GM15510 (cell line): ENCODE results near the gene BHMT.

Source experiments
- POLR2A ChIP-seq: IDR thresholded peaks from 3 replicates; pipeline ENCODE4 v1.6.1; 2011; ENCODE audit warnings: borderline replicate concordance; ENCODE audit not compliant: insufficient read length; ENCODE audit errors: extremely low read depth

The BHMT gene, protein sequence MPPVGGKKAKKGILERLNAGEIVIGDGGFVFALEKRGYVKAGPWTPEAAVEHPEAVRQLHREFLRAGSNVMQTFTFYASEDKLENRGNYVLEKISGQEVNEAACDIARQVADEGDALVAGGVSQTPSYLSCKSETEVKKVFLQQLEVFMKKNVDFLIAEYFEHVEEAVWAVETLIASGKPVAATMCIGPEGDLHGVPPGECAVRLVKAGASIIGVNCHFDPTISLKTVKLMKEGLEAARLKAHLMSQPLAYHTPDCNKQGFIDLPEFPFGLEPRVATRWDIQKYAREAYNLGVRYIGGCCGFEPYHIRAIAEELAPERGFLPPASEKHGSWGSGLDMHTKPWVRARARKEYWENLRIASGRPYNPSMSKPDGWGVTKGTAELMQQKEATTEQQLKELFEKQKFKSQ

DNA sequence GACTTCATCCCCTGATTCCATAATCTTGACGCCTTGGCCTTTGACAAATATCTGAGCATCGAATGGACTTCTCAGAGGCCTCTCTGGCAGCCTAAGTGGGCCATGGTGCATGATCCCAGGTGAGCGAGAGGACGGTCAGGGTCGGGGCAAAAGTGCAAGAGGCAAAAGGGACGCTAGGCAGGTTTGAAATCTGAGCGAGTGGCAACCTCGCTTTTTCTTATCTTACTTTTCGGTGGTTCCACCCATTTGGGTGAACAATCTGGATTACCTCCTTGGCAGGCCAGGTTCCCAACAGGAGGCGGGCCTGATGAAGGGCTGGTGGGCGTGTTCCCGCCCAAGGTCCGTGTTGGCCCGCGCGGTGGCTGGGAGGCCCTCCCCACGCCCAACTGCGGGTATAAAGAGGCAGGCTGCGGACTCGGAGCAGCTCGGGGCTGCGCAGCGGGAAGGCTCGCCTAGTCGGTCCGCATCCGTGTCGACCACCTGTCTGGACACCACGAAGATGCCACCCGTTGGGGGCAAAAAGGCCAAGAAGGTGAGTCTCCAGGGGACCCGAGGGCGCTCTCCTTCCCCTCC lies at the start of gene BHMT:
Gene BHMT (plus strand): TSS at position 423 of the 573 bp plus-strand sequence. CDS start 77 bp downstream, at position 500.
- TF ChIP-seq POLR2A, result no peak

DNA sequence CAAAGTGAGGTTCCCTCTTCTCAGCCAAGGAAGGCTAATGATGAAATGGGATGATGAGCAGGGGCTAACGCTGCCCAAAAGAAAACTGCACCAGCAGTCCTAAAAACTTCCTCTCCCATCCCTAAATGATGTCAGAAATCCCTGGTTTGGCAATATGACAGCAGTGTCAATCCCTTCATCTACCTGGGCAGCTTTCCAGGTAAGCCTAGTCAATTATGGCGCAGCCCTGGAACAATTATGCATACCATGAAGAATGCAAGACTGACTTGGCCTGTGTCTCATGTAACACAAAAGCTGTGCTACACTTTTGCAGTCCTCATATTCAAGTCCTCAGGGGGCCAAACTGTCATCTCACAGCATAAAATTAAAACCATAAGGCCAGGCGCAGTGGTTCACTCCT lies 49.2 kb upstream of the BHMT start:
- TF ChIP-seq POLR2A, result no peak

DNA sequence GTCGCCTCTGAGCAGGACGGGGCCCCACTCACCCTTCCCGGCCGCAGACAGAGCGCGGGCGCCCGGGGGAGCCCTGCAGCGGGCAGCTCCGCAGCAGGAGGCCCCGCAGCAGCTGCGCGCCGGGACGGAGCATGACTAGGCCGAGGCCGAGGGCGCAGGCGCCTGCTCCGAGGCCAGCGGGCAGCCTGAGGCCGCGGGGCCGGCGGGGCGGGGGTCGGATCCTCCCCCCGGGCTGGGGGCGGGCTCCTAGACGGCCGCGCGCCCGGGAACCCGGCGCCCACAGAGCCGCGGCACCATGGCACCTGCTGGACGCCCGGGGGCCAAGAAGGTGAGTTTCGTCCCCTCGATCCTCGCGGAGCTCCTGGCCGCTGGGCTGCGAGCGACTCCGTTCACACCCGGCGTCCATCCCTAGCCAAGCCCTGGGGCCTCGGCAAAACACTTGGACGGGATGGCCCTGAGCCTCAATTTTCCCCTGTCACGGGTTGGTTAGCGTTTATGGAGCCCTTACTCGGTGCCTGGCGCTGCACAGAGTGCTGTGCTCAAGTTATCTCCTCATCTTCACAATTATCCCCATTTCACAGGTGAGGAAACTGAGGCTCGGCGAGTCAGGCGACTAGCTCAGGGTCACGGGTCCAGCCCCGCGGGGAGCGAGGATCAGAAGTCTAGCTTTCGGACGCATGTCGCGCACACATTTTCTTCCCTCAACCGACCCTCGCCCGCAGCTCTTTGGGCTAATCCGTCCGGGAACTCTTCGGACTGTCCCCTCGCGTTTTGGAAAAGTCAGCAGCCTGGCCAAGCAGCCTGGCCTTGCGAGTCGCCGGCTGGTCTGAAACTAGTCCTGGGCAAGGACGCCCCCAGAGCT lies 41.9 kb upstream of the BHMT start, which contains the start of the genes BHMT2 and DMGDH:
Gene BHMT2 (plus strand): TSS at position 280 of the 862 bp plus-strand sequence. CDS start 16 bp downstream, at position 296.
Gene DMGDH (minus strand): TSS at position 187 of the 862 bp plus-strand sequence. CDS start 54 bp downstream, at position 133.
- no peak for TF ChIP-seq POLR2A

DNA sequence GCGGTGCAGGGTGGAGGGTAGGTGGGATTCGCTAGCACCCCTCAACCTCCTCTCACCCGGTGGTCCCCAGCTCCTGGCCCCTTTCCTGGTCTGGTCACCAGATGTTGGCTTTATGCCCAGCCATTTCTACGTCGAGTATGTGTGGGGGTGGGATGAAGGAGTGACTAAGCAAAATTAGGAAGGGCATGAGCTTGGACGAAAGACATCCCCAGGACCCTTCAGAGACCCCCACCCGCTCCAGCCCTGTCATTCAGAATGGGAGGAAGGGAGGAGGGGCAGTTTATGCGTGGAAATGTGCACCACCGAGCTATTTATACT lies 41.3 kb upstream of the BHMT start:
- no peak for TF ChIP-seq POLR2A

DNA sequence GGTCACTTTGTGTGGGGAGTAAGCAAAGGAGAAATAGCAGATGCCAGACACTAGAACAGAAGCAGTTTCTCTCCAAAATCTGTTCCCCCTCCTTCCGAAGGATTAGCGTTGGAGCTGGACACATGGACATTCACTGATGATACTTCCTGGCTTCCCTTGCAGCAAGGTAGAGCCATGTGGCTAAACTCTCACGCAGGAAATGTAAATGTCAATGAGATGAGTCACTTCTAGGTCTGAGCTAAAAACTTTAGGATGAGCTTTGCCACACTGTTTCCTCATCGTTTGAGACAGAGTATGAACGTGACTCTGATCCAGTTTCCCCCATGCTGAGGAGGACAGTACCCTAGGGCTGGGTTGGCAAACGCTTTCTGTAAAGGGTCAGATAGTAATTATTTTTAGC lies 37.0 kb upstream of the BHMT start:
- no peak for TF ChIP-seq POLR2A

DNA sequence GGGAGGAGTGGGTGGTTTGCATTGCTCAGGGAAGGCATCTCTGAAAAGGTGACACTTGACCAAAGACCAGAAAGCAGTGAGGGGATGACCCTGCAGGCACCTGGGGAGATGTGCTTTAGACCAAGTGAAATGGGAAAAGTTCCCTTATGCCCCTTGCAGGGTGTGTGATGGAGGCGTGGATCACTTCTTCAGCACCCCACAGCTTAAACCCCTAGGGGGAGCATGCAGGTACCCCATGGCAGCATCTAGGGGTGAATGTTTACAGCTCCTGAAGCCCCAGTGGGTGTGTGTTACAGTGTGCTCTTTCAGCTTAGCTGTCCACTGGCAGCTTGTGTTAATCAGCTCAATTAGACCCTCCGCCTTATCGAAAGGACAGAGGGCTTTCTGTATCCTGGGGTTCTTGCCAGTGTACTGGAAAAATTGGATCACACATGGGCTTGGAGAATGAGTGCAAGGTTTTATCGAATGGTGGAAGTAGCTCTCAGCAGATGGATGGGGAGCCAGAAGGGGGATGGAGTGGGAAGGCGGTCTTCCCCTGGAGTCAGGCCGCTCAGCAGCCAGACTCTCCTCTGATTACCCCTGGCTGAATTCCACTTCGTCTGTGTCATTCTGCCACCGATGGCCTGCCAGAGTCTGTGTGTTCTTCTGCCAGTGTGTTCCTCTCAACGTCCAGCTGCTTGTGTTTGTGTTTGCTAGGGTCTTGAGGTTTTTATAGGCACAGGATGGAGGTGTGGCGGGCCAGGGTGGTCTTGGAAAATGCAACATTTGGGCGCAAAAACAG lies 35.8 kb upstream of the BHMT start:
- no peak for TF ChIP-seq POLR2A

DNA sequence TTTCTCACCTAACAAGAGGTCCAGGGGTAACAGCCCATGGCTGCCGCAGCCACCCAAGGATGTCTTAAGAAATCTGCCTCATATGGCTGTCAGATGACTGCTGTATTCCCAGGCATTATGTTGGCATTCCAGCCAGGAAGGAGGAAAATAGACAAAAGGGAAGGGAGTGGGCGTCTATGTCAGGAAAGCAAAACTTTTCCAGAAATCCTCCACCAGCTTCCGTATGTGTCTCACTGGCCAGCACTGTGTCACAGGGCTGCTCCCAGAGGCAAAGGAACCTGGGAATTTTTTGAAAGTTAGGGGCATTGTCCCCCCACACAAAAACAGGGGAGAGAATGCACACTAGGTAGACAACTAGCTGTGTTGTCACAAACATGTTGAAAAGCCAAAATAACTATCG lies 34.8 kb upstream of the BHMT start:
- TF ChIP-seq POLR2A, result no peak

DNA sequence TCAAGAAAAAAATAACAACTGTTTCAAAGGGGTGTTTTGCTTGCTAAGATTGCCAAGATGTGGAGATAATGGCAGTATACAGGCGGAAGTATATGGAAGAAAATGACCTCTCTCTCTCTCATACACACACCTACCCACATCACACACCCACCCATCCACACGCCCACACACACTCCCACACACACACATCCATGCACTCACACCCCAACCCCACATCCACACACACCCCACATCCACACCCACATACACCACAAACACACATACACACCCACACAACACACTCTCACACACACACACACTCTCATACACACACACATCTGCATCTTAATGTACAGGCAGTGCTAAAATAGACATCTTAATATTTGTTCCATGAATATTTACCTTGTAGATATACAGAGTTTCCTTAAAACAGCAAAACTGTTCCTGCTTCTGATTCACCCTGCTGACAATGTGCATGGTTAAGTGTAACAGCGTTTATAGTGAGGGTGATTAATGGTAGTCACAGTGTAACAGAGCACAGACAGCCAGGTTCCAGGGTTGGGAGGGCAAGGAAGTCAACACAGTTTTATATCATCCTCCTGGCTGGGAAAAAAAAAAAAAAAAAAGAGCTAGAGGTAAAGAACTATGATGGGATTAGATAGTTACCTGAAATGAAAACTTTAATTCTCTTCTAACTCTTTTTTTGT lies 33.8 kb upstream of the BHMT start:
- TF ChIP-seq POLR2A, result no peak

DNA sequence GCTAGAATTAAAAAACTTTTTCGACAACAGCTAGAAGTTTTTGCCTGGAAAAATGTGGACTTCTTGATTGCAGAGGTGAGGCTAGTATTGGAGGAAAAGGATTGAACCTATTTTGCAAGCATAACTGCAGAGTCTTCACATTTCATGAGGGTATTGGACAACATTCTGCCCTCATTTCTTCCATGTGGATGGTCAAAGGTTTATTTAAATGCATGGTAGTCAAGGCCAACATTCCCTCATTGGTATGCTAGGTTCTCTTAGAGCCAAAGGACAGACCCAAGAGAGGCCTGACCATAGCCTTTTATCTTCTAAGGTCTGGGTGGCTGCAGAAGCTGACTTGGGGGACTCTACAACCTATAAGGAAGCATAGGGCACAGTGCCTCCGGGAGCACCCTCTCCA lies 30.8 kb upstream of the BHMT start:
- no peak for TF ChIP-seq POLR2A

DNA sequence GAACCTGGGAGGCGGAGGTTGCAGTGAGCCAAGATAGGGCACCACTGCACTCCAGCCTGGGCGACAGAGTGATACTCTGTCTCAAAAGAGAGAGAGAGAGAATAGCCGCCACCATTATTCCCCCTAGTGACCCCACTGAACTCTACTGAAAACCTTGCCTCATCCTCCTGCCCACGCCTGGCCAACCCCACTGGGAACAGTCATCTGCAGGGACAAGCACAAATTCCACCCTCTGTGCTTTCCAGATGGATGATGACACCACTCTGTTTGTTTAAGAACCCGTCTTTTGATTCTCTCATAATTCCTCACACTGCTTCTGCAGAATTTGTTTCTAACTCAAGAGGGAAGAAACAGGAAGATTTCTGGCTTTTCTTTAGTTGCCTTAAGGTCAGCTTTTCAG lies 29.8 kb upstream of the BHMT start:
- TF ChIP-seq POLR2A, result no peak

DNA sequence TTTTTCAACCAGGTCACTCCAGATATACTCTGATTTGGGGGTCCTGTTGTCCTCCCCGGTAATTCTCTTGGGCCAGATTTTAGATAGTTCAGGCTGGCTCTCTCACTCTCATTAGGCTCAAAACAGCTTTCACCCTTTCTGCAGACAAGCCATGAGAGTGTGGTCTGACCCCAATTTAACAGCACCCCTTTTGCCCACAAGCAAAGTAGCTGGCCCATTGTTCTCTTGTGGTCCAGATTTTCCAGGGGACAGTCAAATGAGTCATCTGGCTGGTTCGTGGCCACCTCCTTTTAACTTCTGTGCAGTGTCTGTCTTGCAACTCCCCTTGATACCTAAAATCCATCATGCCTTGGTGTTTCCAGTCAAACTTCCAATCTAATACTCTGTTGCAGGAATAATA lies 25.5 kb upstream of the BHMT start:
- TF ChIP-seq POLR2A, result no peak

DNA sequence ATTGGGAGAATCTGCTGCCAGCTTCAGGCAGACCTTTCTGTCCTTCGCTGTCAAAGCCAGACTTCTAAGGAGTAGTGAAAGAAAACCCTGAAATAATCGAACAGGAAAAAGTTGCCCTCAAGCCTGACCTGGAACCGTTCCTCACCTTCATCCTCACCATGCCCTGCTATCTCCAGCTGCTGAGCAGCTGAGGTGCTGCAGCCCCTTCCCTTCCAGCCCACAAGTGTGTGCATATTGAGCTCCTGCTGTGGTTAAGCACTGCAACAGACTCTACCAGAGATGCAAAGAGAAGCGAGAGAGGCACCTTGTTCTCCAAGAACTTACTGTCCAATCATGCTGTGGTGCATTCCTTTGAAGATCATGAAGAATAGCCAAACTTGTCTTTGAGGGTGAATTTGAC lies 23.1 kb upstream of the BHMT start:
- TF ChIP-seq POLR2A, result no peak

DNA sequence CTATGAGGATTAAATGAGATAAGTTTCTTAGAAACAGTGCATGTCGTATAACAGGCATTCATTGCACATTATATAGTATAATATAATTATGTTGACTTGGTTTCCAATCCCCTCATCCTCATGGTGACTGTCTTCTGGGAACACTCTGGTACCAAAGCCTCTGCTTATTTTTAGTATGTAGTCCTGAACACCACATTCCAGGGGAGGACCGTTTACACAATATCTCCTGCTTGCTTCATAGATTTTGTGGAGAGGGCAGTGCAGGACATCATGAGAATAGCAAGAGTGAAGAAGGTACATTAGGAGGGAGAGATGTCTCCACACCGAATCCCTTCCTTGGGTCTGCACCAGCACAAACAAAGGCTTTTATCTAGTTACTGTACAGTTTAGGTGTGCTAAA lies 20.5 kb upstream of the BHMT start:
- no peak for TF ChIP-seq POLR2A

DNA sequence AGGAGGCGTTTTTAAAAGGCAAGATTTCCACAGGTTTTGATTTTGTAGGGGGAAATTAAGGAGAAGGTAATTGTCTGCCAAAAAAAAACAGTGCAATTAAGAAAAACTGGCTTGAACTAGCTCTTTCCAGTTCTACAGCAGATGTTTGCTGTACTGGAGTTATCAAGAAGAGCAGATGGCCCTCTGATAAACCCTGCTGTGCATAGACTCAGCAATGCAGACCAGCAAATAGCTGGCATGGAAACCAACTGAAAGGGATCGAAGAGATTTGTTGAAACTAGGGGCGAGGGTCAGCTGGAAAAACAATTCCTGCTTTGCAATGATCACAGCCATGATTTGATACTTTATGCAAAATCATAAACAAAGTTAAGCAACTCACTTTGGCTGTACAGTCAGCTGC lies 17.8 kb upstream of the BHMT start:
- no peak for TF ChIP-seq POLR2A
